HG03045 (cell line): ENCODE data around the gene LUM.

Experiments
- ATAC-seq: cut with Tn5 transposase; IDR thresholded peaks from one replicate; pipeline ENCODE4 v1.9.1; 2021; ENCODE audit warnings: mild to moderate bottlenecking, moderate library complexity; ENCODE audit not compliant: unreplicated experiment

LUM gene

GRCh38 chr12:91111366-91112325 is at the start of gene LUM:
TSS of gene LUM (minus strand) at chr12:91111494. CDS start at chr12:91108979, 2,515 bp downstream.
- no peak for ATAC-seq

DNA sequence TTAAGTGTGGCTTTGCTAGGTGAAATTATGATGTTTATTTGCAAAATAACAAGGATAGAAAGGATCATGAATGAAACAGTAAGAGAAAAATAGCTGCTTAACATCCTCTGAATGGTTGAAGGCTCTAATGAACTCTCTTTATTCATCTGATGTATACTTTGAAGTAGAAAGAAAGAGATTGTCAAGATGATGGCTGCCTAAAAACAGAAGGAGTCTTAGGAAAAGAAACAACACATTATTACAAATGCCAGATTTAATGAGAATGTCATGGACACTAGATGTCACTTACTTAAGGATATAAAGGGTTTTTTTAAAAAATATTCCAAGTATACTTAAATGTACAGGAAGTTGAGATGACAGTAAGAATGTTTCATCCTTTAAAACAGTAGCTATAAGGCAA is 49.7 kb upstream of the LUM start:
- no peak for ATAC-seq

DNA sequence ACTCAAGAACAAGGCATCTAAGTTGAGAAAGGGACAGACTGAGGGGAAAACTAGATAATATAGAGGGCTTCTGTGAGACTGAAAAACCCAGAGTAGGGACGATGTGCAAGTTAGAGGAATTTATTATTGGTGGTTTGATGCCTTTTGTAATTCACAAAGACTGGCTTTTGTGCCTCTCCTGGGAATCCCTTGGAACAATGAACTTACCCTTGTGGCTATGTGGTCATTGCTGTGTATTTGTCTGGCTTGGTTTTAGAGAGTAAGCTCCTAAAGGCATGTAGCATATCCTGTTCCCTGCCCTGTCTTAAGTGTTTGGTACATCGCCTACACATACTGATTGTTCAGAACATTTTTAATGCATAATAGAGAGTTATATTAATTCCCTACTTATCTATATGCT is 44.7 kb upstream of the LUM start:
- ATAC-seq: no peak

DNA sequence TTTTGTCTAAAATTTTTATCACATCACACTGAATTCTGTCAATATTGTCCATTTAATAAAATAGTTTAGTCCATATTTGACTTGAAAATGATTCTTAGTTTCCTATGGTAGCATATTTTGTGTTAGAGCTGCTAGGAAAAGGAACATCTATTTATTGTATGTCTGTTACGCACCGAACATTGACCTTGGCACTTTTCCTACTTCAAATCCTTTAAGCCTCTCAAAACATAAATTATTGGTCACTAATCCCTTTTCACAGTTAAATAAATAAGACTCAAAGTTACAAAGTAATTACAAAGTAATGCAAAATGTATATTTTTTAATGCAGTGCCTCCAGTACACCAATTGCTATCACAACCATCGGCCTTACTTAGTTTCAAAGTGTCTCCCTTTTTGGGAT is 42.8 kb upstream of the LUM start:
- no peak for ATAC-seq

GRCh38 chr12:91144053-91144452 is 32.8 kb upstream of the LUM start:
- no peak for ATAC-seq

DNA sequence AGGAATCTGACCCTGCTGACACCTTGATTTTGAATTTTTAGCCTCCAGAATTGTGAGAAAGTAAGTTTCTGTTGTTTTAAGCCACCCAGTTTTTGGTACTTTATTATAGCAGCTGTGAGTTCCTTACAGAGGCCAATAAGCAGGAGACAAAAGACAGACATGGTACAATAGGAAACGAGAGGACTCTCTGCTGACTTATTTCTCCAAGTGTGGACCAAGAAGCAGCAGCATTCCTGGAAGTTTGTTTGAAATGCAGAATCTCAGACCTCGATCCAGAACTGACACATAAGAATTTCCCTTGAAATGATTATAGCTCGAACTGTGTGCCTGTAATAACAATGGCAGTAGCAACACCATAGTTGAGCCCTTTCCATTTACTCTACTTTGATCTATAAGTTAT is 31.9 kb upstream of the LUM start:
- no peak for ATAC-seq

GRCh38 chr12:91142221-91142631 is 30.9 kb upstream of the LUM start:
- no peak for ATAC-seq

DNA sequence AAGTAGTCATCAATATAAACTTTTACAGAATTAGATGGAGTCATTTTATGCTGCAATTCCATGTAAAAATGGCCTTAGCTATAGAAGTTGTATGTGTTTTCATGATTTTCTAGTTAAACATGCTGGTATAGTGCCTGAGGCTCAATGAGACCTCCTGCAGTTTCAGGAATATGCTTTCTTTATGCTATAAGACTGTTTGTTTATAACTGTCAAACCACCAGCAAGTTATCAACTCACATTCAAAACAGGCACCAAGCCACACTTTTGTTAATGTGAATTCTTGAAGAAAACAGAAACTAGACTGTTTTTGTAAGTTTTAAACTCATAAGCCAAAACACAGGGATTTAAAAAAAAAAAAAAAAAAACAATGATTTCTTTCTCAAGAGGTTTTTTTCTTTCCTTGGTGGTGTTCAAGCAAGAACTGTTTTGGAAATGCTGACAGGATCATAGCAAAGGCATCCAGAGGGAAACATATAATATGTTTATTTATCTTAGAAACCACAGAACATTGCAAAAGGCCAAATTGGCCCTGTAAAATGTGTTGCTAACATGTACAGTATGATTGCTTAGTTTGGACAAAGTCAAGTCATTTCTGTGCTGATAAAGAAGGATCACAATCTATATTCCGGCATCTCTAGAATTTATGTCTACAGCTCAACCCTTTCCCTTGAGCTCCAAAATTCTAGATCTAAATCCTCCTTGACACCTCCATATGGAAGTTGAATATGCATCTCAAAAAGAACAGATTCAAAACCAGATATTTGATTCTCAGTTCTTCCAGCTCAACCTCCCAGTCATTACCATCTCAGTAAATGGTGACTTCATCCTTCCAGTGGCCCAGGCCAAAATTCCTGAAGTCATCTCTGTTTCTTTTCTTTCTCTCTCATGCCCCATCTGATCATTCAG is 29.0 kb upstream of the LUM start:
- ATAC-seq: no peak

- ATAC-seq: no peak
These were observed 28.0 kb upstream of the LUM start for GRCh38 chr12:91139286-91139685.

- no peak for ATAC-seq
These were observed 27.1 kb upstream of the LUM start for GRCh38 chr12:91138337-91138920.

DNA sequence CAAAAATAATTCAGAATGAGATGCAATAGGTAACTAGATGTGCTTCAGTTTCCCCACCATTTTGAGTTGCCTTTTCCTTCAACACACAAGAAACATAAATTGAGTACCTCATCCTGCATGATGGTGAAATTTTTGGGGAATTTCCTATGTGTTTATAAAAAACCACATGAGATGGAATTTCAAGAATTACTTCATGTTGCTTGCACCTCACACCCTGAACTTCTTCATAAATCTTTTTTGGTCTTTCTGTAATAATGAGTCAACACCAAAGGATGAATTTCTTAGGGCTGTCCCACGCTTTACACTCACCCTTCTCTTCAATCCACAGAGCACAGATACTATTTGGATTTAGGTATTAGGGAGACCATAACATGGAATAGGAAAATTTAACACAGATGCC is 22.6 kb upstream of the LUM start:
- ATAC-seq: no peak

GRCh38 chr12:91129662-91130362 is 18.5 kb upstream of the LUM start:
- ATAC-seq: no peak

DNA sequence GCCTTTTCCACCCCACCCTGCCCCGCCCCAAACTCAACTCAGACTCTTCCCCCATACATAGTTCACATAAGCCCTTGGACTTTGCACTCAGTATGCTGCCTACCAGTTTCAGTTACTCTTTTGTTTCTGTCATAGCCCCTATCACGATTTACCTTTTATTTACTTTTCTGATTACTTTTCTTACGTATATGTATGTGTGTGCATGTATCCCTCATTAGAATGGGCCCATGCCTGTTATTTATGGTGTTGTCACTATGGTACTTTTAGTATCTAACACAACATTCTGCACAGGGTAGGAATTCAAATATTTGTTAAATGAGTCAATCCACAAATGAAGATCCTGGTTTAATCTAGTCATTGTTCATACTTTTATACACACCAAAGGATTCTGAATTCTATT is 16.5 kb upstream of the LUM start:
- no peak for ATAC-seq

GRCh38 chr12:91127306-91127705 is 16.0 kb upstream of the LUM start:
- no peak for ATAC-seq

DNA sequence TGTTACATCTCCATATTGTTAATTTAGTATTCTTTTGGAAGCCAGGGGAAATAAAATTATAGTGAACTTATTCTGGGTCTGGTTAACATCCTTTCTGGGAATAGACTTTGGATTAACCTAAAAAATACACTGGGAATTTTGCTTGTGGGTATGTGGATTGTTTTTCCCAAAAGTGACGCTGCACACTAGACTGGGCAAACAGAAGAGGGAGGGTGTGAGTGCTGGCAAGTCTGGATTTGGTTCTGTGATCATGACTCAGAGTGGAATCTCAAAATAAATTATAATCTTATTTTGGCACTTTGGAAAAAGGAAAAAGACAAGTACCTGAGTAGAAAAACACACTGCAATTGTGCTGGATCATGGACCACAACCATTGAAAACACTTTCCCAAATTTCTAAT is 15.2 kb upstream of the LUM start:
- no peak for ATAC-seq

DNA sequence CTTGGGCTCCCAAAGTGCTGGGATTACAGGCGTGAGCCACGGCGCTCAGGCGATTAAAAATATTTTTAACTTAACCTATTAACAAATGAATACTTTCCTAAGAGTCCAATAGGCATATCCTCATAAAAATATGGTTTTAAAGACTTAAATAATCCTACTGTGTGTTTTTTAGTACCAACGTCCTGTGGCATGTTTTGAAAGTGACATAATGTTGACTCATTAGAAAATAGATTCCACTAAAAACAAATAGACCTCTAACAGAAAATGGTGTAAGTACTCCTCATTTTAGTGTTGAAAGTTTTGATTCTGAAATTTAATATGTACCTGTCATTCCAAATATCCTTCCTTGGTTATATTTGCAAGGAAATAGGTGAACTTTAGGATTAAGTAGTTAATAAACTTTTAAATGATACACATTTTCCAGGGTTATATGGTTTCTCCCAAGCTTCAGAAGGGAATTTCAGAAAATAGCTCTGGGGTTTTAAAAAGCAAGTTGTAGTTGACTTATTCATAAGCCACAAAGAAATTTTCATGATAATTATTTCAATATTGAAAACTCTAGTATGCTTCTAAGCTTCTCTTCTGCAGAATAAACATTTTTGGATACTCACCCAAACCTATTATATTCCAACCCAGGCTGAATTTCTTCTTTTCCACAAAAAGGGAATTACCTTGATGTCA is 12.1 kb upstream of the LUM start:
- no peak for ATAC-seq

DNA sequence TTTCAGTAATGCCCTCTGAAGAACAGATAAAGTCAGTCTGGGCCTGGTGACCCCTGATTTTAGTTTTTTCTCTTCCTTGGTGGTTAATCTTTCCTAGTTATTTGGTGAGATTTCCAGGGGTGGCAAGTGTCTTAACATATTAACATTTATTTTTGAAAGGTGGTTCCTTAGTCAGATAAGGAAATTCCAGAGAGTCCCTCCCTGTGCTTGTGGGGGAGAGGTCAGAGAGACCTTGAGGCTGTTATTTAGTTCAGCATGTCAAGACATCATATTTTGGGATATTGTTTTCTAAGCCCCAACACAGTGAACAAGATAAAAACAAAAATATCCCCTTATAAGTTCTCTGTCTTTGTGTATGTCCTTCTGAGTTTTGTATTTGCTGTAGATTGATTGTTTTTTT is 9.5 kb upstream of the LUM start:
- ATAC-seq: no peak

- no peak for ATAC-seq
These were observed 7.8 kb upstream of the LUM start for GRCh38 chr12:91119089-91119488.

DNA sequence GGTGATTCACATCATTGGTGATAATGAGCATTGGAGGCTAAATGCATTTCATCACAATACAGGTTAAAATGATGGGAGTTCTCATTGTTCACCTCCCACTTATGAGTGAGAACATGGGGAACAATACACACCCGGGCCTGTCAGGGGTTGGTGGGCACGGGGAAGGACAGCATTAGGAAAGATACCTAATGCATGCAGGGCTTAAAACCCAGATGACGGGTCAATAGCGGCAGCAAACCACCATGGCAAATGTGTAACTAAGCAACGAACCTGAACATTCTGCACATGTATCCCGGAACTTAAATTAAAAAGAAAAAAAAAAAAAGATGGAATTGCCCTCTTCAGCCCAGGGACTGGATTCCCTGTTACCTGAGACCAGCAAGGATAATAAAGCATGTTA is 2.3 kb upstream of the LUM start:
- ATAC-seq: no peak

DNA sequence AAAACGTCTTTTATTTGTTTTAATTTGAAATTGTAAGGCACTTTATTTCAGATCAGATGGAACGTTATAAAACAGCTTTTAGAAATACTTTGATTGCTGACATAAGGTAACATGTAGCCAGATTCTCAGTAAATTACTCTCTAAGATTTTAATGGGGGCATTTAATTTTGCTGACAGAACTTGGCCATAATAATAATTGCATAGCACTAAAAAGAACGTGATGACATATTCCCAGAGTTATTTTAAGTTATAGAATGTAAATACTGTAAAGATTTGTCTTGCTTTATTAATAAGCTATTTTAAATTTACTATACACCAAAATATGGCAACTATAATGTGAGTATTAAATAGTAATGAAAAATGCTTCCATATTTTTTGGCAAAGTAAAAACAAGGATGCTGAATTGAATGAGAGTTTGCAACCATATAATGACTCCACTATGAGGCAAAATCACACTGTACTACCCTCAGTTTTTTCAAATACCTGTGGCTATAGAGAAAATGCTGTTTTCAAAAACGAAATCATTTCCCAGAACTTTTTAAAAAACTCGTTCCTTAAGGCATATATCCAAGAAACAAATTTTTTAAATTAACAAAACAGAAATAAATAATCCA is 876 bp downstream of the LUM start:
- no peak for ATAC-seq
